OCI-LY1 (cell line): ENCODE results near the gene MTERF1.

Experiments
- CTCF ChIP-seq: fragments of 200-600 bp; sonication (generic), shearing (Covaris generic); IDR thresholded peaks from 2 replicates; pipeline ENCODE4 v1.5.1; 2017; ENCODE audit warnings: mild to moderate bottlenecking, antibody characterized with exemption, low read length, moderate library complexity, mixed read lengths
- EZH2 ChIP-seq: fragments of 200-600 bp; sonication (generic), shearing (Covaris generic); IDR thresholded peaks from 2 replicates; pipeline ENCODE4 v1.8.0; 2017; ENCODE audit warnings: borderline replicate concordance, mixed run types, mild to moderate bottlenecking, antibody characterized with exemption, low read length, moderate library complexity, mixed read lengths

GRCh38 chr7:91927912-91928311 is 47.4 kb upstream of the MTERF1 start:
- TF ChIP-seq CTCF (no peak), EZH2 (no peak)
